AG09309 (cell line): ENCODE results near the gene KCTD13.

Experiments used
- DNase-seq: peaks from one replicate; pipeline ENCODE4 v3.0.0-alpha.2; 2010; ENCODE audit warnings: low read depth
- H3K4me3 ChIP-seq: 2 replicates; pipeline ENCODE4 v1.5.1; 2011; ENCODE audit warnings: mild to moderate bottlenecking, low read depth, low read length, moderate library complexity; ENCODE audit not compliant: control insufficient read depth
- TF ChIP-seq, protein P1 (sequence below): IDR thresholded peaks from 2 replicates; pipeline ENCODE4 v1.5.1; 2011; ENCODE audit warnings: mild to moderate bottlenecking, low read depth, low read length, inconsistent platforms; ENCODE audit not compliant: insufficient read depth, control insufficient read depth; ENCODE audit errors: missing control alignments

The KCTD13 gene, protein sequence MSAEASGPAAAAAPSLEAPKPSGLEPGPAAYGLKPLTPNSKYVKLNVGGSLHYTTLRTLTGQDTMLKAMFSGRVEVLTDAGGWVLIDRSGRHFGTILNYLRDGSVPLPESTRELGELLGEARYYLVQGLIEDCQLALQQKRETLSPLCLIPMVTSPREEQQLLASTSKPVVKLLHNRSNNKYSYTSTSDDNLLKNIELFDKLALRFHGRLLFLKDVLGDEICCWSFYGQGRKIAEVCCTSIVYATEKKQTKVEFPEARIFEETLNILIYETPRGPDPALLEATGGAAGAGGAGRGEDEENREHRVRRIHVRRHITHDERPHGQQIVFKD

DNA sequence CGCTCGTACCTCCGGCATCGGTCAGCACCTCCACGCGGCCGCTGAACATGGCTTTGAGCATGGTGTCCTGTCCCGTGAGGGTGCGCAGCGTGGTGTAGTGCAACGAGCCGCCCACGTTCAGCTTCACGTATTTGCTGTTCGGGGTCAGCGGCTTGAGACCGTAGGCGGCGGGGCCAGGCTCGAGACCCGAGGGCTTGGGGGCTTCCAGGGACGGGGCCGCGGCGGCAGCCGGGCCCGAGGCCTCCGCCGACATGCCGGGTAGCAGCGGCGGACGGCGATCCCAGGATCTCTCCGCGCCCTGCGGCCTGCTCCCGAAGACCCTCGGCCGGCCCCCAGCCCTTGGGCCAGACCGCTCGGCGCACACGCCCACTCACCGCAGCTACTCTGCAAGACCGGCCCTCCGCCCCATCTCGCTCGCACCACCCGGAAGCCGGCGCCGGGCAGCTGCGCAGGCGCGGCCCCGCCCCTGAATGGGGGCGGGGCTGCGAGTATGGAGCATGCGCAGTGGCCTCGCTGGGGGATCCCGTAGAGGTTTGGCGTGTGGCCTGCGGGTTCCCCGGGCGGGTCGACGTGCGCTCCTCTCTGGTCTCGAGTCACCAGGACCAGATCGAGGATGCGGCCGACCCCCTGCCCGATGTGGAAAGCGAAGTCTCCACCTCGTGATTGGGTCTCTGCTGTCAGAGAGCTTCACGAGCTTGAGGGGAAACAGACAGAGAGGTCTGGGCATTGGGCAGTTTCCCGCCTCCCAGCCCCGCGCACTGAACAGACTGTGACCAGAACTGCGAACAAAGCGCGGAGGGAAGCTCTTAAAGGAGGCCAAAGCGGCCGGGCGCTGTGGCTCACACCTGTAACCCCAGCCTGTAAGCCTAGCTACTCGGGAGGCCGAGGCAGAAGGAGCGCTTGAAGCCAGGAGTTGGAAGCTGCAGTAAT lies at the start of gene KCTD13:
TSS of gene KCTD13 (minus strand) at position 446 of the 930 bp plus-strand sequence. CDS start at position 253, 193 bp downstream.
- peak within 1 kb of the TSS; percentile 71 for H3K4me3 ChIP-seq
- no peak for DNase-seq
- TF ChIP-seq, protein P1, sequence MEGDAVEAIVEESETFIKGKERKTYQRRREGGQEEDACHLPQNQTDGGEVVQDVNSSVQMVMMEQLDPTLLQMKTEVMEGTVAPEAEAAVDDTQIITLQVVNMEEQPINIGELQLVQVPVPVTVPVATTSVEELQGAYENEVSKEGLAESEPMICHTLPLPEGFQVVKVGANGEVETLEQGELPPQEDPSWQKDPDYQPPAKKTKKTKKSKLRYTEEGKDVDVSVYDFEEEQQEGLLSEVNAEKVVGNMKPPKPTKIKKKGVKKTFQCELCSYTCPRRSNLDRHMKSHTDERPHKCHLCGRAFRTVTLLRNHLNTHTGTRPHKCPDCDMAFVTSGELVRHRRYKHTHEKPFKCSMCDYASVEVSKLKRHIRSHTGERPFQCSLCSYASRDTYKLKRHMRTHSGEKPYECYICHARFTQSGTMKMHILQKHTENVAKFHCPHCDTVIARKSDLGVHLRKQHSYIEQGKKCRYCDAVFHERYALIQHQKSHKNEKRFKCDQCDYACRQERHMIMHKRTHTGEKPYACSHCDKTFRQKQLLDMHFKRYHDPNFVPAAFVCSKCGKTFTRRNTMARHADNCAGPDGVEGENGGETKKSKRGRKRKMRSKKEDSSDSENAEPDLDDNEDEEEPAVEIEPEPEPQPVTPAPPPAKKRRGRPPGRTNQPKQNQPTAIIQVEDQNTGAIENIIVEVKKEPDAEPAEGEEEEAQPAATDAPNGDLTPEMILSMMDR, result no peak

DNA sequence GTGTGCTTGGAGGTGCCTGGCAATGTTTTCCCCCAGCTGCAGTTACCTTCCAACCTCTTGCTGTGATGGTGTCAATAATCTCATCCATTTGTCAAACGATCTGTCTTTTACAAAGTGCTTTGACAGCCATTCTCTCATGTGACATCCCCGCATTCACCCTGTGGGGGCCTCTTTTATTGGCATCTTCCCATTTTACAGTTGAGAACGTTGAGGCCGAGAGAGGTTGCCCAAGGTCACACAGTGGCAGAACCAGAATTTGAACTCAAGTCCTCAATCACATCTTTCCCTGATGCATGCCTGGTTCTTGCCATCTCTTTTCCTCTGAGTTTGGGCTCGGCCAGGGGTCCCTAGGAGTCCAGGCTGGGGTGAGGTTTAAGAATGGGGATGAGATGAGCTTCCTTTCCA lies 49.1 kb upstream of the KCTD13 start:
- DNase-seq, result no peak
- TF ChIP-seq, protein P1, result no peak
- peak overlapping the region; percentile 95 for H3K4me3 ChIP-seq

DNA sequence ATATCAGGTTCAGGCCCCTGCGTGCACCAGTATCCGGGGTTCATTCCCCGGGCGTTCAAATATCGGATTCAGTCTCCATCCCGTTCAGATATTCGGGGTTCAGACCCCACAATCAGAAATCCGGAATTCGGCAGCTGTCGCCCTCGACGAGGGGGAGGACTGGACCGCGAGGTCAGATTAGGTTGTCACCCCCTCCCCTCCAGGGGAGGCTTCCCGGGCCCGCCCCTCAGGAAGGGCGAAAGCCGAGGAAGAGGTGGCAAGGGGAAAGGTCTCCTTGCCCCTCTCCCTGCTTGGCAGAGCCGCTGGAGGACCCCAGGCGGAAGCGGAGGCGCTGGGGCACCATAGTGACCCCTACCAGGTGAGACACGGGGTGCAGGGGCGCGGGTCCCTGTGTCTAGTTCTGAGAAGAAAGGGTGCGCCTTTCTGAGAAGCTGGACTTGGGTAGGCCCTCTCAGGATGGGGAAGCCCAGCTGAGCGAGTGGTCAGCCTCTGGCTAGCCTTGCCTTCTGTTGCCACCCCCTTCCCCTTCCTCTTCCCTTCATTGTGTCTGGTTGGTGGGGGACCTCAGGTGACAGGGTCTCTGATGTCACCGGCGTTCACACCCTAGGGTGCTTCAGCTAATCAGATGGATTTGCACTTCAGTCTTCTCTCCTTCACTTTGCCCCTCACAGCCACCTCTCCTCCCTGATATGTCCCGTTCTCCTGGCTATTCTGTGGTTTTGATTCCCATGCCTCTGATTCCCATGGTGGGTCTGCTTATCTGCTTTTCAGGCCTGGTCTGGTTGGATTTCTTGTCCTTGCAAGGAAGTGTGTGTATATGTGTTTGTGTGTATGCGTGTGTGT lies 48.5 kb upstream of the KCTD13 start:
- no peak for DNase-seq
- peak overlapping the region; percentile 95 for H3K4me3 ChIP-seq
- TF ChIP-seq, protein P1, result no peak

DNA sequence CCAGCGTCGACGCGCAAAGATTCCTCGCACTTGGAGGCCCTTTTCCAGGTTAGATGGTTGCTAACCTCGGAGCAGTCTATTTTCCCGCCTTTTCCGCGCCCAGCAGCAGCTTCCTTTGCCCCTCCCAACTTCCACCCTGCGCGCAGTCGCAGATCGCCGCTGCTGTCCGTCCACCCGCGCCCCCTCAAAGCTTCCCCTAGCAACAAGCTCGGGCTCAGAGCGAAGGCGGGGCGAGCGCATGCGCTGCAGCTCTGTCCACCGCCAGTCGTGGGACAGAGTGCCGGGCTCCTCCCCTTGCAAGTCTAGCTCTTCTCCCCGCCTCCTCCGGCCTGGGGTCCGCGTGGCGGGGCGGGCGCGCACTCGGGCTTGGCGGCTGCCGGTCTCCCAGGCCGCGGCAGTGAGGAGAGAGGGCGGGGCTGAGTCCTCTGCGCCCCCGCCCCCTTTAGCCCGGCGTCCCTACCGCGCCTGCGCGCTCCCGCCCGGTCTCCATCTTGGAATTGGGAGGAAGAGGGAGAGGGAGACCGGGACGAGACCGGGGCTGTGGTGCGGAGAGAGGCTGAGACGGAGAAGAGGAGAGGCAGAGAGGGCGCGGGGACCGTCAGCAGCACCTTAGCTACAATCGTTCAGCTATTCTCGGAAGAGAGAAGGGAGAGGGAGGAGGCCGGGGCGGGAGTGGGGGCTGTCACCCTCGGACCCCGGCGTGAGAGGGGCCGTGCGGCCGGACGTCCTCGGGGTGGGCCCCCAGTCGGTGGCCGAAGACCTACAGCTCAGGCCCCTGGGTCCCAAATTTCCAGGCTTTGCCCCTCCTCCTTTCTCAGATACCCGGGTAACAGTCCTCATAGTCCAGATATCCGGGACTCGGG lies 47.6 kb upstream of the KCTD13 start, which contains the start of gene TAOK2:
TSS of gene TAOK2 (plus strand) at position 485 of the 863 bp plus-strand sequence. CDS start 3,905 bp downstream, outside the sequence.
- TF ChIP-seq, protein P1, result no peak
- DNase-seq, result peak; percentile 94
- H3K4me3 ChIP-seq, result peak within 1 kb of the TSS; percentile 95

DNA sequence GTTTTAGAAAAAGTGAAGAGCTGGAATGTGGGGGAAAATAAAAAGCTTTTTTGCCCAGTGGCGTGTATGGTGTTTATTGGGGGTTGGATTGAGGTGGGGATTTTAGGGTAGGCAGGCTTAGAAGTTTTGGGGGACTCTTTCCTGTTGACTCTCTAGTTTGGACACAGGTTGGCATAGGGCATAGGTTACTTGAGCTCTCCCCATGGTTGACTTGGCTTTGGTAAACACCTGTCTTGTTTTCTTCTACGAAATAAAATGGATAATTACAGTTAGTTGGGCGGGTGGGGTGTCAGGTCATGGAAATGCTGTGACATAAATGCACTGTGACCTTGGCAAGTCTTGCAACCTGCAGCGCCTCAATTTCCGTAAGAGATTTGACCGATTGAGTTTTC lies 47.0 kb upstream of the KCTD13 start:
- TF ChIP-seq, protein P1, result no peak
- DNase-seq, result no peak
- no peak overlapping the region for H3K4me3 ChIP-seq
